CD4-positive, alpha-beta T cell (primary cell): ENCODE results near the gene MLYCD. TPM values are rescaled to one million over a fixed set of nuclear protein-coding genes. Genes with fewer than 3 reads are reported as not detected.

Source experiments
- ATAC-seq: fragments of 200-7000 bp; cut with Tn5 transposase; one replicate; pipeline ENCODE4 v1.10.0; 2022; ENCODE audit warnings: mild to moderate bottlenecking; ENCODE audit not compliant: poor library complexity
- CTCF ChIA-PET: fragments of 350-600 bp; sonication (Branson Sonifier 250); formaldehyde crosslinking; loops from one replicate; lab custom pipeline; 2021; ENCODE audit warnings: antibody characterized with exemption, inconsistent platforms; lab: Charles Lee
- POLR2A ChIA-PET: fragments of 350-600 bp; sonication (Branson Sonifier 250); formaldehyde crosslinking; loops from one replicate; lab custom pipeline; 2021; ENCODE audit warnings: antibody characterized with exemption, inconsistent platforms; lab: Charles Lee
- DNase-seq, 14 experiments: peaks; one replicate each; pipeline ENCODE4 v3.0.0-alpha.2; 2013 to 2020; ENCODE audit warnings: mixed read lengths in 2 of 14
- H3K27ac ChIP-seq, 2 donors: one replicate each; pipeline versions ENCODE4 v1.5.1 to v1.7.0; 2013; ENCODE audit warnings: low read length in 2 of 2, low read depth in 1 of 2, mild to moderate bottlenecking in 1 of 2
- H3K27me3 ChIP-seq, 2 experiments: 1 replicate in 1 of 2; 2 replicates in 1 of 2; pipeline versions ENCODE4 v1.6.1 to v1.7.0; 2013; ENCODE audit warnings: low read length in 2 of 2, control low read depth in 1 of 2, mild to moderate bottlenecking in 1 of 2, moderate library complexity in 1 of 2; ENCODE audit not compliant: insufficient read depth in 2 of 2, control insufficient read depth in 1 of 2
- H3K36me3 ChIP-seq: one replicate; pipeline ENCODE4 v1.6.1; 2013; ENCODE audit warnings: low read length, control low read depth; ENCODE audit not compliant: insufficient read depth
- H3K4me1 ChIP-seq: one replicate; pipeline ENCODE4 v1.6.1; 2013; ENCODE audit warnings: low read length, control low read depth; ENCODE audit not compliant: insufficient read depth
- H3K4me3 ChIP-seq: one replicate; pipeline ENCODE4 v1.5.1; 2013; ENCODE audit warnings: mild to moderate bottlenecking, low read length, moderate library complexity
- H3K9me3 ChIP-seq, 2 experiments: 1 replicate in 1 of 2; 2 replicates in 1 of 2; pipeline versions ENCODE4 v1.6.1 to v1.7.0; 2013; ENCODE audit warnings: low read length in 2 of 2, mild to moderate bottlenecking in 2 of 2, control low read depth in 1 of 2, moderate library complexity in 1 of 2; ENCODE audit not compliant: control insufficient read depth in 1 of 2, insufficient read depth in 1 of 2
- H3K27ac Mint-ChIP-seq: one replicate; pipeline ENCODE4 v1.8.0; 2020; ENCODE audit warnings: mixed read lengths
- H3K27me3 Mint-ChIP-seq: one replicate; pipeline ENCODE4 v1.8.0; 2021; ENCODE audit warnings: mixed read lengths
- H3K36me3 Mint-ChIP-seq: one replicate; pipeline ENCODE4 v1.8.0; 2021; ENCODE audit warnings: low read depth, mixed read lengths
- H3K4me1 Mint-ChIP-seq: one replicate; pipeline ENCODE4 v1.8.0; 2021; ENCODE audit warnings: low read depth, mixed read lengths
- H3K4me3 Mint-ChIP-seq: one replicate; pipeline ENCODE4 v1.8.0; 2020; ENCODE audit warnings: mild to moderate bottlenecking, mixed read lengths
- H3K9me3 Mint-ChIP-seq: one replicate; pipeline ENCODE4 v1.8.0; 2020; ENCODE audit warnings: mixed read lengths
- intact Hi-C, 2 experiments: fragments of 100-400 bp; cut with DNase I in 1 of 2; cut with micrococcal nuclease in 1 of 2; formaldehyde crosslinking; loops; one replicate each; pipeline versions ENCODE4 v1.15.1 to v1.9.0; 2023 to 2025; cut with DNase I, micrococcal nuclease
- total RNA-seq, 174 experiments: library from RNA in 2 of 174; stranded (reverse) in 2 of 174; gene quantifications; one replicate each; pipeline ENCODE4 v1.2.3 and lab custom pipeline; 2021 to 2026
- TF ChIP-seq, protein P1 (sequence below): fragments of 200-600 bp; IDR thresholded peaks from one replicate; pipeline ENCODE4 v1.8.0; 2022; ENCODE audit warnings: antibody characterized with exemption, mild to moderate bottlenecking

MLYCD gene
- total RNA-seq, 2 experiments from 2014 or later = 4.7 to 5.3 TPM

DNA sequence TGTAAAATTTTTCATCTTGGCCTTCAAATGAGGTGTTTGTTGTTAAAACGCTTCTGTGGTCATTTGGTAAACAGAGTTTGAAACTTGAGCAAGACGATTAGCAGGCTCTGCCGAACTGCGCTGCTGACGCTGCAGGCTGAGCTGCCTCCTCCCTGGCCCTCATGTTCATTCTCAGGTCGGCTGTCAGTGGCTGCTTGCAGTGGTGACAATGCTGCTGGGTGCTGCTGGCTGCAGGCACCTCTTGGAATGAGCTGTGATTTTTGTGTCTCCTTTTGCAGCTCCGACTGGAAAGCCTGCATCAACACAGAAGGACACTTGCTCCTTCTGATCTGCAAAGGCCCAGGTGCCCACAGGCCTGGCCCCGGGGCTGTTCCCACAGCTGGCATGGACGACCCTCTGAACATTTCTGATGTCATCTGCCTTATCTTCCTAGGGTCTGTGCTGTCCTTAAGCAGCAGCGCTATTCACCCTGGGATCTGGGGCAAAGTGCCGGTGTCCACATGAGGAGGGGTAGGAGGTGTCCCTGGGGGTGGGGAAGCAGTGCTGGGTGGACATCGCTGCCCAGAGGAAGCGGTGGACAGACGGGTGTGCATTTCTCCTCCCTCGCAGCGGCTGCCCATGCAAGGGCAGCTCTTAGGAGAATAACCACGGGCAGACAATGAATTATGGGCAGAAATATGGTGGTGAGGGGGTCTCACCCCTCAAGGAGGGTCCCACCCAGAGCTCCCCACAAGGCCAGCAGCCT, 31.1 kb downstream of the MLYCD start:
- DNase-seq (no peak), ATAC-seq (no peak)
- no peak overlapping the region for H3K4me3 ChIP-seq
- Mint-ChIP-seq H3K27ac (no peak overlapping the region), H3K9me3 (no peaks in the 10 kb centered on the region), H3K4me3 (no peak overlapping the region), H3K4me1 (peaks cover 3% of the 10 kb centered on the region), H3K36me3 (no peaks in the 10 kb centered on the region), H3K27me3 (no peaks in the 10 kb centered on the region)
- ChIA-PET CTCF (no interaction called here), POLR2A (no interaction called here)
- intact Hi-C loops = loop anchor here in 1 of 2 experiments (10.0 kb wide), 1 partner anchor 245 kb away; no protein-coding TSS in a partner anchor
- no peaks in the 10 kb centered on the region for H3K36me3 ChIP-seq
- H3K9me3 ChIP-seq = no peaks in the 10 kb centered on the region
- no peaks in the 10 kb centered on the region for H3K27me3 ChIP-seq
- H3K4me1 ChIP-seq = peaks cover 3% of the 10 kb centered on the region
- H3K27ac ChIP-seq = no peak overlapping the region
- TF ChIP-seq, protein P1, sequence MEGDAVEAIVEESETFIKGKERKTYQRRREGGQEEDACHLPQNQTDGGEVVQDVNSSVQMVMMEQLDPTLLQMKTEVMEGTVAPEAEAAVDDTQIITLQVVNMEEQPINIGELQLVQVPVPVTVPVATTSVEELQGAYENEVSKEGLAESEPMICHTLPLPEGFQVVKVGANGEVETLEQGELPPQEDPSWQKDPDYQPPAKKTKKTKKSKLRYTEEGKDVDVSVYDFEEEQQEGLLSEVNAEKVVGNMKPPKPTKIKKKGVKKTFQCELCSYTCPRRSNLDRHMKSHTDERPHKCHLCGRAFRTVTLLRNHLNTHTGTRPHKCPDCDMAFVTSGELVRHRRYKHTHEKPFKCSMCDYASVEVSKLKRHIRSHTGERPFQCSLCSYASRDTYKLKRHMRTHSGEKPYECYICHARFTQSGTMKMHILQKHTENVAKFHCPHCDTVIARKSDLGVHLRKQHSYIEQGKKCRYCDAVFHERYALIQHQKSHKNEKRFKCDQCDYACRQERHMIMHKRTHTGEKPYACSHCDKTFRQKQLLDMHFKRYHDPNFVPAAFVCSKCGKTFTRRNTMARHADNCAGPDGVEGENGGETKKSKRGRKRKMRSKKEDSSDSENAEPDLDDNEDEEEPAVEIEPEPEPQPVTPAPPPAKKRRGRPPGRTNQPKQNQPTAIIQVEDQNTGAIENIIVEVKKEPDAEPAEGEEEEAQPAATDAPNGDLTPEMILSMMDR = no peak

DNA sequence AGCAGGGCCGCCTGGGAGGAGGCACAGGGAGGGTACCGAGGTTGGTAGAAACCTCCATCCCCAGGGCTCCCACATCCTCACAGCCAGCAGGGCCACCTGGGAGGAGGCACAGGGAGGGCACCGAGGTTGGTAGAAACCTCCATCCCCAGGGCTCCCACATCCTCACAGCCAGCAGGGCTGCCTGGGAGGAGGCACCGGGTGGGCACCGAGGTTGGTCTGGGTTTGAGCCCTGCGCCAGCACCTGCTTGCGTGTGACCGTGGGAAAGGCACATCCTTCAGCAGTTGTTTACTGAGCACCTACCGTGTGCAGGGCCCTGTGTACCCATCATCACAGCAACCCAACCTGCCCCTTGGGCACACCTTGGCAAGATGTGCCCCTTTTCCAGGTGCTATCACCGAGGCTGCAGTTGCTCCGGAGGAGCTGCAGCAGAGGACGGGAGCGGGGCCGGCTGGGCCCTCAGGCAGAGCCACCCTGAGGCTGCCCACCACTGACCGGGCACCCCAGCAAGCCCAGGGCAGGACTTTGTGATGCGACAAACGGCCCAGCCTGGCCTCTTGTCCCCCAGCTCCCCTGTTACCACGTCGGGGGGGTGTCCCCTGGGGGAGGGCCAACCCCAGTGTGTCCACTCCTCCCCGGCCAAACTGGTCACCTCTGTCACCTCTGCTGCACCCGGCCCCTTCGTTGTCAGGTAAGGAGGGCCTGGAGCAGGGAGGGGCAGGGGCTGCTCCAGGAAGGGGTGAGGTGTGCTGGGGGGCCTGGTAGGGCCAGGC, 32.0 kb downstream of the MLYCD start:
- Mint-ChIP-seq H3K27ac (no peak overlapping the region), H3K4me1 (peaks cover 3% of the 10 kb centered on the region), H3K27me3 (no peaks in the 10 kb centered on the region), H3K9me3 (no peaks in the 10 kb centered on the region), H3K36me3 (no peaks in the 10 kb centered on the region), H3K4me3 (no peak overlapping the region)
- DNase-seq (no peak), ATAC-seq (no peak)
- H3K27ac ChIP-seq = no peak overlapping the region
- intact Hi-C loops = no loop called here
- CTCF ChIA-PET = no interaction called here
- H3K4me1 ChIP-seq = peaks cover 3% of the 10 kb centered on the region
- POLR2A ChIA-PET = no interaction called here
- no peaks in the 10 kb centered on the region for H3K36me3 ChIP-seq
- no peaks in the 10 kb centered on the region for H3K9me3 ChIP-seq
- H3K4me3 ChIP-seq = no peak overlapping the region
- TF ChIP-seq, protein P1 = no peak
- H3K27me3 ChIP-seq = no peaks in the 10 kb centered on the region

DNA sequence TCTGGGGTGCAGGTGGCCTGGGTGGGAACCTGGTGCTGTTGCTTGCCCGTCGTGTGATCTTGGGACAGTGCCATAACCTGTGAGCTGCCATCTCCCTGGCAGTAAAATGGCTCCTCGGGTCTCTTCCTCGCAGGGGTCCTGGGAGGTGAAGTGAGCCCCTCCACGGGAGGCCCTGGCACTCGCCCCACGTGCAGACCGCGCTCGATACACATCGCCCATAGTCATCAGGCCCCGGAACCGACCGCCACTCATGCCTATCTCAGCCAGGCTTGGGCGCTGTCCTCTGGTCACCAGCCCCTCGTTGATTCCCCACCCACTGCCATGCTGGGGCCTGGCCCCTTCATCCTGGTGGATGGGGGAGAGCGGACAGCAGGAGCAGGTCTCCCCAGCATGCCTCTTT, 32.6 kb downstream of the MLYCD start:
- no peak for ATAC-seq
- H3K36me3 Mint-ChIP-seq = no peaks in the 10 kb centered on the region
- H3K4me1 Mint-ChIP-seq = peaks cover 2% of the 10 kb centered on the region

More for the DNA sequence above, 32.6 kb downstream of the MLYCD start:
- Histone ChIP-seq H3K27ac (no peak overlapping the region), H3K27me3 (no peaks in the 10 kb centered on the region), H3K36me3 (no peaks in the 10 kb centered on the region), H3K9me3 (no peaks in the 10 kb centered on the region), H3K4me1 (peaks cover under 1% of the 10 kb centered on the region), H3K4me3 (no peak overlapping the region)
- H3K27ac Mint-ChIP-seq = no peak overlapping the region
- H3K9me3 Mint-ChIP-seq = no peaks in the 10 kb centered on the region
- CTCF ChIA-PET = no interaction called here
- H3K4me3 Mint-ChIP-seq = no peak overlapping the region
- TF ChIP-seq, protein P1 = no peak
- H3K27me3 Mint-ChIP-seq = no peaks in the 10 kb centered on the region
- no peak for DNase-seq
- intact Hi-C loops = no loop called here
- POLR2A ChIA-PET = no interaction called here
